ENCODE results near the gene PYY. TPM values are rescaled to one million over a fixed set of nuclear protein-coding genes. Genes with fewer than 3 reads are reported as not detected.
"Not testable (repeated sequence)": the region's sequence is repeated elsewhere in the genome, so short reads cannot be mapped to it uniquely, and the experiment has no call there.

Gene PYY
- polyA plus RNA-seq, 6 donors from 2014 or later = not detected

DNA sequence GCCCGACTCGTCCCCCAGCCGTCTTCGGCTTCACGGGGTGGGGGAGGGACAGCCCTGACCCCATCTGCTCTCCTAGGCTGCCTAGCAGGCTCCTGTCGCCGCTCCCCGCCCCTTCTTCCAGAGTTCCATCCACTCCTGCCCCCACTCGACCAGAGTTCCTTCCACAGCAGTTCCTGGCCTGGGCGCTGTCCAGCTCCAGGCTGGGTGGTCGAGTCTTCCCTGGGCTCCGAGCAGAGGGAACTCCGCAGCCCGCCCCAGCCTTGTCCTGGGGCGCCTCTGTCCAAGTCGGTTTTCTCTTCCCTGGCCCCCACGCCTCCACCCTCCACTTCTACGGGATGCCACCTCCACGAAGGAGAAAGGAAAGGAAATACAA, 1.4 kb downstream of the PYY start:
- H3K9me3 Mint-ChIP-seq = no peaks in the 10 kb centered on the region
- no peaks in the 10 kb centered on the region for H3K36me3 Mint-ChIP-seq
- ATAC-seq (ENCODE audit: low read depth in 2 of 2) (no peak), DNase-seq (no peak)
- no peak overlapping the region for H3K27ac Mint-ChIP-seq
- peaks cover 49 to 89% (median 69%) of the 10 kb centered on the region in 3 donors for H3K27me3 Mint-ChIP-seq
- peaks cover 3 to 10% (median 8%) of the 10 kb centered on the region in 3 donors for H3K4me1 Mint-ChIP-seq
- peak overlapping the region in 4 of 8 donors; percentile 6 to 55 (median 51) for H3K4me3 Mint-ChIP-seq

- ATAC-seq (ENCODE audit: low read depth in 2 of 2) = no peak
- Mint-ChIP-seq H3K36me3 (no peaks in the 10 kb centered on the region), H3K27me3 (peaks cover 49 to 87% (median 69%) of the 10 kb centered on the region in 3 donors), H3K27ac (peak overlapping the region in 2 of 6 donors; percentile 22 to 78), H3K4me1 (peaks cover 3 to 10% (median 8%) of the 10 kb centered on the region in 3 donors), H3K9me3 (no peaks in the 10 kb centered on the region), H3K4me3 (peak overlapping the region in 3 of 8 donors; percentile 15 to 58 (median 34))
- no peak for DNase-seq
Measured at GRCh38 chr17:43951750-43952149, 2.0 kb downstream of the PYY start.

GRCh38 chr17:43950554-43950953, 3.2 kb downstream of the PYY start:
- H3K9me3 Mint-ChIP-seq = no peaks in the 10 kb centered on the region
- DNase-seq = no peak
- no peak for ATAC-seq (ENCODE audit: low read depth in 2 of 2)
- H3K36me3 Mint-ChIP-seq = no peaks in the 10 kb centered on the region
- H3K4me1 Mint-ChIP-seq = peaks cover 3 to 12% (median 10%) of the 10 kb centered on the region in 3 donors
- H3K27me3 Mint-ChIP-seq = peaks cover 49 to 85% (median 73%) of the 10 kb centered on the region in 3 donors
- no peak overlapping the region for H3K27ac Mint-ChIP-seq
- no peak overlapping the region for H3K4me3 Mint-ChIP-seq

- Mint-ChIP-seq H3K9me3 (no peaks in the 10 kb centered on the region), H3K27me3 (peaks cover 47 to 81% (median 71%) of the 10 kb centered on the region in 3 donors), H3K4me3 (no peak overlapping the region), H3K36me3 (no peaks in the 10 kb centered on the region), H3K4me1 (peaks cover 3 to 12% (median 10%) of the 10 kb centered on the region in 3 donors), H3K27ac (no peak overlapping the region)
- DNase-seq (no peak), ATAC-seq (ENCODE audit: low read depth in 2 of 2) (no peak)
Measured at GRCh38 chr17:43949781-43950180, 4.0 kb downstream of the PYY start.

- no peaks in the 10 kb centered on the region for H3K9me3 Mint-ChIP-seq
- H3K27me3 Mint-ChIP-seq = peaks cover 33 to 61% (median 52%) of the 10 kb centered on the region in 3 donors
- DNase-seq (no peak), ATAC-seq (ENCODE audit: low read depth in 2 of 2) (no peak)
- peaks cover 0 to 4% (median 3%) of the 10 kb centered on the region in 3 donors for H3K4me1 Mint-ChIP-seq
- H3K27ac Mint-ChIP-seq = no peak overlapping the region
- no peaks in the 10 kb centered on the region for H3K36me3 Mint-ChIP-seq
- peak overlapping the region in 1 of 8 donors; percentile 2 for H3K4me3 Mint-ChIP-seq
Measured at GRCh38 chr17:43946781-43947180, 7.0 kb downstream of the PYY start.

DNA sequence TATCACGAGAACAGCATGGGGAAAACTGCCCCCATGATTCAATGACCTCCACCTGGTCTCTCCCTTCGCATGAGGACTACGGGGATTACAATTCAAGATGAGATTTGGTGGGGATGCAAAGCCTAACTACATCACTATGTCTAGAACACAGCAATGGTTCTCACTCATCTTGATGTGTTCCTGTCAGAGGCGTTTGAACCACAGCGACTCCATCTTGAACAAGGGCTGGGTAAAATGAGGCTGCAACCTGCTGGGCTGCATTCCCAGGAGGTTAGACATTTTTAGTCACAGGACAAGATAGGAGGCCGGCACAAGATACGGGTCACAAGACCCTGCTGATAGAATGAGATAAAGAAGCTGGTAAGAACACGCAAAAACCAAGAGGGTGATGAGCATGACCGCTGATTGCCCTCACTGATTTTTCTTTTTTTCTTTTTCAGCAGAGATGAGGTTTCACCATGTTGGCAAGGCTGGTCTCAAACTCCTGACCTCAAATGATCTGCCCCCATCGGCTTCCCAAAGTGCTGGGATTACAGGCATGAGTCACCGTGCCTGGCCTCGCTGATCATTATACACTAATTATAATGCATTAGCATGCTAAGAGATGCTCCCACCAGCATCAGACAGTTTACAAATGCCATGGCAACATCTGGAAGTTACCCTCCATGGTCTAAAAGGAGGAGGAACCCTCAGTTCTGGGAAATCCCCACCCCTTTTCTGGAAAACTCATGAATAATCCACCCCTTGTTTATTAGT, 8.5 kb downstream of the PYY start:
- no peak for ATAC-seq (ENCODE audit: low read depth in 2 of 2)
- H3K27ac Mint-ChIP-seq = no peak overlapping the region

DNA sequence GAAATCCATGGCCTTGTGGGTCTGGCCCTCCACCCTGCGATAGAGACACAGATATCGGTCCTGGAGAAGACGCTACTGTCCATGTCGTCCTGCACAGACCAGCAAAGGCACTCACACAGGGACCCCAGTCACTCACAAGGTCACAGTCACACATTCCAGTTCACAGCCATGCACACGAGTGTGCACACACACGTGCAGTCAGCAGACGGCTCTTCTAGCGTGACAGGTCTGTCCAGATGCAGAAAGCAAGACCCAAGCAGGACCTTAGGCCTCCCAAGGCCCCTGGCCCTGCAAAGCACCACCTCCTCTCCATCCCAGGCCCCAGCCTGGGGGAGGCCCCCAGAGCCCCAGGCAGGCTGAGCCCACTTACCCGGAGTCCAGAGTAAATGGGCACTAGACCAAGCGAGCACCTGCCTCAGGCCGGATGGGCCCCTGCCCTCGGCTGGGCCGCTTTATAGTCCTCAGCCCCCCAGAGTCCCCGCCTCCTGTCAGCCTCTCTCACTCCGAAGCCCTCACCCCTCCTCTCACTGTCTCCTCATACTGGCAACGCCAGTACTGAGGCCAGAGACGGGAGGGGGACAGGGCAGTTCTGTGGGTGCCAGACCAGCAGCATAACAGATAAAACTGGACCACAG, 11.6 kb downstream of the PYY start, which contains the start of gene PPY:
Gene PPY, minus strand, starts transcription at position 426 of the 635 bp plus-strand sequence. CDS start 822 bp downstream, outside the sequence.
- H3K27ac Mint-ChIP-seq = no peak within 1 kb of the TSS
- no peak for ATAC-seq (ENCODE audit: low read depth in 2 of 2)

More for the DNA sequence above, 8.5 kb downstream of the PYY start:
- Mint-ChIP-seq H3K36me3 (no peaks in the 10 kb centered on the region), H3K27me3 (peaks cover 22 to 53% (median 45%) of the 10 kb centered on the region in 3 donors), H3K9me3 (no peaks in the 10 kb centered on the region), H3K4me1 (peaks cover 0 to 4% (median 3%) of the 10 kb centered on the region in 3 donors), H3K4me3 (no peak overlapping the region)
- no peak for DNase-seq

GRCh38 chr17:43940630-43941029, 13.1 kb downstream of the PYY start:
- Mint-ChIP-seq H3K36me3 (no peaks in the 10 kb centered on the region), H3K9me3 (no peaks in the 10 kb centered on the region), H3K4me1 (peaks cover 0 to 13% (median 4%) of the 10 kb centered on the region in 3 donors), H3K27ac (no peak overlapping the region), H3K4me3 (peak overlapping the region in 1 of 8 donors; percentile 47), H3K27me3 (peaks cover 13 to 51% (median 44%) of the 10 kb centered on the region in 3 donors)
- DNase-seq = no peak
- ATAC-seq (ENCODE audit: low read depth in 2 of 2) = no peak

More for the DNA sequence above, 11.6 kb downstream of the PYY start, which contains the start of gene PPY:
- Mint-ChIP-seq H3K4me1 (peaks cover 0 to 10% (median 7%) of the 10 kb centered on the region in 3 donors), H3K9me3 (no peaks in the 10 kb centered on the region), H3K27me3 (peaks cover 7 to 52% (median 45%) of the 10 kb centered on the region in 3 donors), H3K4me3 (no peak within 1 kb of the TSS), H3K36me3 (no peaks in the 10 kb centered on the region)
- no peak for DNase-seq

GRCh38 chr17:43939886-43940285, 13.9 kb downstream of the PYY start:
- H3K27ac Mint-ChIP-seq = no peak overlapping the region
- H3K4me1 Mint-ChIP-seq = peaks cover 0 to 13% (median 4%) of the 10 kb centered on the region in 3 donors
- no peak for ATAC-seq (ENCODE audit: low read depth in 2 of 2)
- peaks cover 13 to 55% (median 40%) of the 10 kb centered on the region in 3 donors for H3K27me3 Mint-ChIP-seq
- no peaks in the 10 kb centered on the region for H3K9me3 Mint-ChIP-seq
- no peak for DNase-seq
- peak overlapping the region in 2 of 8 donors; percentile 54 to 66 for H3K4me3 Mint-ChIP-seq
- no peaks in the 10 kb centered on the region for H3K36me3 Mint-ChIP-seq

DNA sequence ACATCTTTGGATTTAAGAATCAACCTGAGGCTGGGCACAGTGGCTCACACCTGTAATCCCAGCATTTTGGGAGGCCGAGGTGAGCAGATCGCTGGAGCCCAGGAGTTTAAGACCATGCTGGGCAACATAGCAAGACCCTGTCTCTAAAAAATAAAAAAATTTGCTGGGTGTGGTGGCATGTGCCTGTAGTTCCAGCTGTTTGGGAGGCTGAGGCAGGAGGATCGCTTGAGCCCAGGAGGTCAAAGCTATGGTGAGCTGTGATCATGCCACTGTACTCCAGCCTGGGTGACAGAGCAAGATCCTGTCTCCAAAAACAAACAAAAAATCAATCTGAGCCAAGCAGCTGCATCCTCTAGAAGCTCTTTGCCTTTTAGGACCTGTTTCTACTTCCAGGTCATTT, 14.3 kb downstream of the PYY start:
- H3K27me3 Mint-ChIP-seq = peaks cover 13 to 55% (median 36%) of the 10 kb centered on the region in 3 donors
- peak overlapping the region in 5 of 8 donors; percentile 6 to 54 (median 52) for H3K4me3 Mint-ChIP-seq
- not testable (repeated sequence) for H3K36me3 Mint-ChIP-seq; H3K9me3 Mint-ChIP-seq; DNase-seq; ATAC-seq (ENCODE audit: low read depth in 2 of 2)
- H3K4me1 Mint-ChIP-seq = peaks cover 0 to 13% (median 4%) of the 10 kb centered on the region in 3 donors
- H3K27ac Mint-ChIP-seq = peak overlapping the region in 1 of 6 donors; percentile 73

- H3K9me3 Mint-ChIP-seq = no peaks in the 10 kb centered on the region
- no peaks in the 10 kb centered on the region for H3K36me3 Mint-ChIP-seq
- DNase-seq (no peak), ATAC-seq (ENCODE audit: low read depth in 2 of 2) (no peak)
- H3K4me3 Mint-ChIP-seq = peak overlapping the region in 6 of 8 donors; percentile 29 to 60 (median 44)
- H3K27ac Mint-ChIP-seq = no peak overlapping the region
- peaks cover 0 to 10% (median 4%) of the 10 kb centered on the region in 3 donors for H3K4me1 Mint-ChIP-seq
- peaks cover 13 to 56% (median 35%) of the 10 kb centered on the region in 3 donors for H3K27me3 Mint-ChIP-seq
Measured at GRCh38 chr17:43938838-43939182, 14.9 kb downstream of the PYY start.

- H3K4me3 Mint-ChIP-seq = peak overlapping the region in 2 of 8 donors; percentile 39 to 63
- H3K4me1 Mint-ChIP-seq = peaks cover 0 to 10% (median 4%) of the 10 kb centered on the region in 3 donors
- no peaks in the 10 kb centered on the region for H3K36me3 Mint-ChIP-seq
- ATAC-seq (ENCODE audit: low read depth in 2 of 2) (no peak), DNase-seq (no peak)
- H3K9me3 Mint-ChIP-seq = no peaks in the 10 kb centered on the region
- peak overlapping the region in 1 of 6 donors; percentile 81 for H3K27ac Mint-ChIP-seq
- peaks cover 13 to 72% (median 46%) of the 10 kb centered on the region in 3 donors for H3K27me3 Mint-ChIP-seq
Measured at GRCh38 chr17:43936434-43936833, 17.3 kb downstream of the PYY start.

DNA sequence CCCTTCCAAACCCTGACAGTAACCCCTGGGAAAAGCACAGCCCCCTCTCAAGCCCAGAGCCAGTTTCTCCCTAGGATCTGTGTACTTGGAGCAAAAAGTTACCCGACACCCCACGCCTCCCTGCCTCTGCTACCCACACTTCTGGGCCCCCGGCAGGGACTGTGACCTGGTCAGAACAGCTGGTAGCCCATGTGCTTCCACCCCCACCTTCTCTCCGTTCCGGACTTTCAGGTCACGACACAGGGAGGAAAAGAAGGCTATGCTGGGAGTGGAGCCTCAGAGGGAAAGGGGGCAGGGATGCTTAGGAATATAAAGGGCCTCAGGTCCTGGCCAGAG, 17.8 kb downstream of the PYY start:
- no peak overlapping the region for H3K27ac Mint-ChIP-seq
- peaks cover 13 to 75% (median 45%) of the 10 kb centered on the region in 3 donors for H3K27me3 Mint-ChIP-seq
- no peaks in the 10 kb centered on the region for H3K9me3 Mint-ChIP-seq
- DNase-seq (no peak), ATAC-seq (ENCODE audit: low read depth in 2 of 2) (no peak)
- no peak overlapping the region for H3K4me3 Mint-ChIP-seq
- H3K4me1 Mint-ChIP-seq = peaks cover 0 to 10% (median 4%) of the 10 kb centered on the region in 3 donors
- no peaks in the 10 kb centered on the region for H3K36me3 Mint-ChIP-seq
